ENCODE measurements around the gene MUC6.
"Not testable (repeated sequence)": the region's sequence is repeated elsewhere in the genome, so short reads cannot be mapped to it uniquely, and the experiment has no call there.

The MUC6 gene

GRCh38 chr11:1019321-1019910, 17.1 kb downstream of the MUC6 start:
- DNase-seq, result no peak

DNA sequence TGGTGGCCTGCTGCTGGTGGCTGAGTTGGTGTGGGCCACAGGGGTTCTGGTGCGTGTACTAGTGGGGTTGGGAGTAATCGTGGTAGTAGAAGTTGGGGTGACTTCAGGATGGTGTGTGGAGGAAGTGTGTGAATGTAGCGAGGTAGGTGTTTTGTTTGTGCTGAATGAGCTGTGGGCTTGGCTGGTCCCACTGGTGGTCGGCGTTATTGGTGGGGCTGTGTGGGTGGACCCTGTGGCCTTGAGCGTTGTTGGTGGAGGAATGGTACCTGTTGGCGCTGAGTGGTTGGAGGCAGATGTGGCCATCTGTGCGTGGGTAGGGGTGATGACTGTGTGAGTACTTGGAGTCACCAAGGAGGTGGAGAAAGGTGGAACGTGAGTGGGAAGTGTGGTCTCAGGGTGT, 18.4 kb downstream of the MUC6 start:
- no peak for DNase-seq

- no peak for DNase-seq
Measured at GRCh38 chr11:1017269-1018005, 19.1 kb downstream of the MUC6 start.

GRCh38 chr11:1016610-1017126, 19.9 kb downstream of the MUC6 start:
- not testable (repeated sequence) for DNase-seq

DNA sequence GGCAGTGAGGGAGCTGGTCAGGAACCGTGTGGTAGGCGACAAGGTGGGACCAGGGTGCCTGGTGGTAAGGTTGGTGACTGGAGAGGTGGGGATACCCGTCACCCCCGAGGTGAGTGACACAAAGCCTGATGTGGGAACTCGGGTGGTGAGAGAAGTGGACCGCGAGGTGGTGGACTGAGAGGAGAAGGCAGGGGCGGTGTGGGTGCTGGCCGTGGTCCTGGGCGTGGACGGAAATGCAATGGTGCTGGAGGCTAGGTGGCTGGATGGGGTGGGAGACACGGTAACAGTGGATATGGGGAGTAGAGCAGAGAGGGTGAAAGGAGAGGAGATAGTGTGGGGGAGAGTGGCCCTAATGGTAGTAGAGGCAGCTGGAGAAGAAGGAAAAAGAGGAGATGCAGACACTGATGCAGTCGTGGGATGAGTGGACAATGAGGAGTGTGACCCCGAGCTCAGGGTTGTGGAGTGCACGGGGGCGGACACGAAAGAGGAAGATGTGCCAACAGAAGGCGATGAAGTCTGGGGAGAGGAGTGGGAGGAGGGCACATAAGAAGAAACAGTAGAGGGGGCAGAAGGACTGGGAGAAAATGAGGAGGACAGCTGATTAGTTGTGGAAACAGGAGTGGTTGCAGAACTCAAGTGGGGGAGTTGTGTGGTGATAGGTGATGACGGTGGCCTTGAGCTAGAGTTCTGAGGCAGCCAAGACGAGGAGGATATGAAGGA, 20.5 kb downstream of the MUC6 start:
- DNase-seq, result no peak

DNA sequence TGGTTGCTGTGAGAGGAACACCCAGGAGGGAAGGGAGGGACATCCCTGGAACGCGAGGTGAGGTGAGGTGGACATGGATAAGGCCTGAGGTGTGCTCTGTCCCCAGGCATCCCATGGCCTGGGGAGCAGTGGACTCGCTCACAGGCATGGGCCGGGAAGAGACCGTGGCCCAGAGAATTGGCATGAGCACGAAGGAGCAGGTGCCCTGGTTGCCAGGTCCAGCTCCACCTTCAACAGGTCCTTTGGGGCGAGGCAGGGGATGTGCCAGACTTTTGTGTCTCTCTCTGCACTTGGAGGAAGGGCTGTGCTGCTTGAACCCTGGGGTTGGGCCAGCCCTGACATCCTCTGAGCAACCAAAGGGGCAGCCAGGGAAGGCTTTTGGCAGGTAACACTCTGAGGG, 21.5 kb downstream of the MUC6 start:
- DNase-seq, result no peak

GRCh38 chr11:1014276-1014675, 22.2 kb downstream of the MUC6 start:
- DNase-seq, result no peak

GRCh38 chr11:1013631-1013935, 22.9 kb downstream of the MUC6 start:
- no peak for DNase-seq

GRCh38 chr11:1012740-1013630, 23.5 kb downstream of the MUC6 start:
- no peak for DNase-seq

DNA sequence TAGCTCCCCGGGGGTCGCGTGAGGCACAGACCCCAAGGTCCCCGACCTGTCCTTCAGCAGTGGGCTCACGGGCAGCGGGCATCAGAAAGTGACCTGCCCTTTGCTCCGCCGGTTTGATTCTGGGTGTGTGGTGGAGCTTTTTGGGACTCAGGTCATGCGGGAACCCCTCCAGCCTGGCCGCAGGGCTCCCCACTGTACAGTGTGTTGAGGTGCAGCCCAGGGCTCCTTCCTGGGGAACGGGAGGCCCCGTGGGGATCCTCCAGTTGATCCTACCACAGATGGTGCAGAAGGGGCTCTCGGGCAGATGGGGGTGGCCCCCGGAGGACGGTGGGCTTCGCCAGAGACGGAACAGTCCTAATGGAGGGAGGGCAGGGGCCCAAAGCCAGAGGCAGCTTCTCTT, 24.2 kb downstream of the MUC6 start:
- no peak for DNase-seq

DNA sequence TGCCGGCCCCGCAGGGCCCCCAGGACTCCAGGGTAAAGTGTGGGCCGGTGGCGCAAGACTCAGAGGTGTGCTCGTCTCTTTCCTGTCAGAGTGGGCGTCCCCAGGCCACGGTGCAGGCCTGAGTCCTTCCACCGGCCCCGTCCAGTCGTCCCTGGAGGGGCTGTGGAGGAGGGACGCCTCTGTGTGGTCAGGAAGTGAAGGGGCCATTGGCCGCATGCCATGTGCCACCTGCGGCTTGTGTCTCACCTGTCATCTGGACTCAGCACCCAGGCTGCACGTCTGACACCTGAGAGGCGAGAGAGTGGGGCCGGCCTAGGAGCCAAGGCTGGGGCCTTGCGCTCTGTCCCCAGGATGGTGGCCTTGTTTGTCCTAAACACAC, 25.2 kb downstream of the MUC6 start:
- DNase-seq, result no peak

GRCh38 chr11:1010551-1011319, 25.8 kb downstream of the MUC6 start:
- DNase-seq, result no peak

DNA sequence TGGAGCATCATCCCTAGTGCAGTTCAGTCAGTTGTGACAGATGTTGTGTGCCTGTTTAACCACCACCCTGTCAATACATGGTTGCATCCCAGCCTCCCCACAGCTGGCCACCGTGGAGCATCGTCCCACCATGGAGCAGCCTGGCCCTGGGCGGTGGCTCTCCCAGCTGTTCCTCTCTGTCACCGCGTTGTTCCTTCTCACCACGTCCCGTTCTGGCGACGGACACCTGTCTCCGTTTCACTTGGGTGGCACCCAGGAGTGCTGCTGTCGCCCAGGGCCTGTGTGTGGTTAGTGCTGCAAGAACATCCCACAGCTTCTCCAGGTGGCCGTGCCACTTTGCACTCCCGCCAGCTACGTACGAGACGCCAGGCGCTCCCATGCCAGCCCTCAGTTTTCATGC, 26.5 kb downstream of the MUC6 start:
- DNase-seq, result no peak

DNA sequence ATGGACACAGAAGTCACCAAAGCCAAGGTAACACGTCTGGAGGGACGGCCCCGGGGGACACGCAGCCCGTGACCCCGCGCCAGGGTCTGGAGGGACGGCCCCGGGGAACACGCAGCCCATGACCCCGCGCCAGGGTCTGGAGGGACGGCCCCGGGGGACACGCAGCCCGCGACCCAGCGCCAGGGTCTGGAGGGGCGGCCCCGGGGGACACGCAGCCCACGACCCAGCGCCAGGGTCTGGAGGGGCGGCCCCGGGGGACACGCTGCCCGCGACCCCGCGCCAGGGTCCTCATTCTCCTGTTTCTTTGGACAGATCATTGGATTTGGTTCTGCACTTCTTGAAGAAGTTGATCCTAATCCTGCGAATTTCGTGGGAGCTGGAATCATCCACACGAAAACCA, 27.1 kb downstream of the MUC6 start:
- DNase-seq, result no peak

- no peak for DNase-seq
Measured at GRCh38 chr11:1008803-1009145, 27.7 kb downstream of the MUC6 start.

- no peak for DNase-seq
Measured at GRCh38 chr11:1008001-1008802, 28.3 kb downstream of the MUC6 start.

GRCh38 chr11:1007279-1007678, 29.2 kb downstream of the MUC6 start:
- no peak for DNase-seq

- no peak for DNase-seq
Measured at GRCh38 chr11:1006762-1007161, 29.8 kb downstream of the MUC6 start.

DNA sequence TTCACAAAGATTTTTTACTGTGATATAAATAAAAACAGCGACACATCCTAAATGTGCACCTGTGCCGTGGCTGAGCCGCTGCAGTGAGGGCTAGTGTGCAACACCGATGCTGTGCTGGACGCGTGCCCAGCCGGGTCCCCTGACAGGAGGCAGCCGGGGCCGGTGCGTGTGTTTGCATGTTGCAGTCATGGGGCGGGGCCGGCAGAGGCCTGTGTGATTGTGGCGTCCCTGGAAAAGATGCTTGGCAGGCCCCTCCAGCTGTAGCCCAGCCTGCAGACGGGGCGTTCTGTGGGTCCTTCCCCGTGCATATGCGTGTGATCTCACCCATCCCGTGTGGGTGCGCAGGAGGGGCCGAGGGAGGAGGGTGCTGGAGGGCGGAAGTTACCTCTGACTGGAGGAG, 30.6 kb downstream of the MUC6 start:
- no peak for DNase-seq

- no peak for DNase-seq
Measured at GRCh38 chr11:1003159-1003558, 33.4 kb downstream of the MUC6 start.

- no peak for DNase-seq
Measured at GRCh38 chr11:1002406-1002984, 34.0 kb downstream of the MUC6 start.

Data from NCI-H226 (cell line).